ENCODE results near the gene AHCYL2.

AHCYL2 gene

DNA sequence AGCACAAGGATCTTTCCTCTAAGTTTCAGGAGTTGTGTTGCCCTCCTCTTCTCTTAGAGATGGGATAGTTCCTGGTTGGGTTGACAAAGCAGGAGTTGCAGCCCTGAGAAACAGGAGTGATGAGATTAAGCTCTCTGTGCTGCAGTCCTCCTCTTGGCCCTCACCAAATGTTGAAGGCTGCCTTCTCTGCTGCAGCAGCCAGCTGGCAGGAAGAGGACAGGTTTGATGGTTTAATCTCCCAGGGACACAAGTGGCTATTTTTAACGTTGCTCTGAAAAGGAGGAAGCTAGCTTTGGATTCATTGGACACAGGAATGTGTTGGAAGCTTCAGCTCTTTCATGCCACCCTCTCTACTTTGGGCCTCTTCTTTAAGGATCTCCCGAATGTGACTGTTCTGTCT is 218.8 kb downstream of the AHCYL2 start:
- TF ChIP-seq POLR2AphosphoS5 (IDR thresholded peaks at IDR 0.05; ENCODE audit: low read depth, low read length) = no peak
- TF ChIP-seq FOXP2 (optimal IDR thresholded peaks at IDR 0.05; ENCODE audit: borderline replicate concordance, extremely low read depth, extremely low read length, insufficient read depth) = no peak
- TF ChIP-seq SIN3A (IDR thresholded peaks at IDR 0.05; ENCODE audit: borderline replicate concordance, insufficient read depth, low read length) = no peak
- TF ChIP-seq, protein P1, sequence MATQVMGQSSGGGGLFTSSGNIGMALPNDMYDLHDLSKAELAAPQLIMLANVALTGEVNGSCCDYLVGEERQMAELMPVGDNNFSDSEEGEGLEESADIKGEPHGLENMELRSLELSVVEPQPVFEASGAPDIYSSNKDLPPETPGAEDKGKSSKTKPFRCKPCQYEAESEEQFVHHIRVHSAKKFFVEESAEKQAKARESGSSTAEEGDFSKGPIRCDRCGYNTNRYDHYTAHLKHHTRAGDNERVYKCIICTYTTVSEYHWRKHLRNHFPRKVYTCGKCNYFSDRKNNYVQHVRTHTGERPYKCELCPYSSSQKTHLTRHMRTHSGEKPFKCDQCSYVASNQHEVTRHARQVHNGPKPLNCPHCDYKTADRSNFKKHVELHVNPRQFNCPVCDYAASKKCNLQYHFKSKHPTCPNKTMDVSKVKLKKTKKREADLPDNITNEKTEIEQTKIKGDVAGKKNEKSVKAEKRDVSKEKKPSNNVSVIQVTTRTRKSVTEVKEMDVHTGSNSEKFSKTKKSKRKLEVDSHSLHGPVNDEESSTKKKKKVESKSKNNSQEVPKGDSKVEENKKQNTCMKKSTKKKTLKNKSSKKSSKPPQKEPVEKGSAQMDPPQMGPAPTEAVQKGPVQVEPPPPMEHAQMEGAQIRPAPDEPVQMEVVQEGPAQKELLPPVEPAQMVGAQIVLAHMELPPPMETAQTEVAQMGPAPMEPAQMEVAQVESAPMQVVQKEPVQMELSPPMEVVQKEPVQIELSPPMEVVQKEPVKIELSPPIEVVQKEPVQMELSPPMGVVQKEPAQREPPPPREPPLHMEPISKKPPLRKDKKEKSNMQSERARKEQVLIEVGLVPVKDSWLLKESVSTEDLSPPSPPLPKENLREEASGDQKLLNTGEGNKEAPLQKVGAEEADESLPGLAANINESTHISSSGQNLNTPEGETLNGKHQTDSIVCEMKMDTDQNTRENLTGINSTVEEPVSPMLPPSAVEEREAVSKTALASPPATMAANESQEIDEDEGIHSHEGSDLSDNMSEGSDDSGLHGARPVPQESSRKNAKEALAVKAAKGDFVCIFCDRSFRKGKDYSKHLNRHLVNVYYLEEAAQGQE (IDR thresholded peaks at IDR 0.05; ENCODE audit: insufficient read depth in 1 of 2, low read depth in 2 of 2, low read length in 2 of 2) = no peak
- TF ChIP-seq TAF1 (IDR thresholded peaks at IDR 0.05; ENCODE audit: borderline replicate concordance, insufficient read depth, low read length) = no peak

- TF ChIP-seq TAF1 (IDR thresholded peaks at IDR 0.05; ENCODE audit: borderline replicate concordance, insufficient read depth, low read length) = no peak
- TF ChIP-seq SIN3A (IDR thresholded peaks at IDR 0.05; ENCODE audit: borderline replicate concordance, insufficient read depth, low read length) = no peak
- no peak for TF ChIP-seq POLR2AphosphoS5 (IDR thresholded peaks at IDR 0.05; ENCODE audit: low read depth, low read length)
- no peak for TF ChIP-seq FOXP2 (optimal IDR thresholded peaks at IDR 0.05; ENCODE audit: borderline replicate concordance, extremely low read depth, extremely low read length, insufficient read depth)
- TF ChIP-seq, protein P1 (IDR thresholded peaks at IDR 0.05; ENCODE audit: insufficient read depth in 1 of 2, low read depth in 2 of 2, low read length in 2 of 2) = no peak
Measured at GRCh38 chr7:129450295-129450694, 225.5 kb downstream of the AHCYL2 start.

GRCh38 chr7:129452589-129453231 is 227.9 kb downstream of the AHCYL2 start:
- no peak for TF ChIP-seq FOXP2 (optimal IDR thresholded peaks at IDR 0.05; ENCODE audit: borderline replicate concordance, extremely low read depth, extremely low read length, insufficient read depth)
- no peak for TF ChIP-seq TAF1 (IDR thresholded peaks at IDR 0.05; ENCODE audit: borderline replicate concordance, insufficient read depth, low read length)
- TF ChIP-seq POLR2AphosphoS5 (IDR thresholded peaks at IDR 0.05; ENCODE audit: low read depth, low read length) = no peak
- TF ChIP-seq, protein P1 (IDR thresholded peaks at IDR 0.05; ENCODE audit: insufficient read depth in 1 of 2, low read depth in 2 of 2, low read length in 2 of 2) = no peak
- no peak for TF ChIP-seq SIN3A (IDR thresholded peaks at IDR 0.05; ENCODE audit: borderline replicate concordance, insufficient read depth, low read length)

DNA sequence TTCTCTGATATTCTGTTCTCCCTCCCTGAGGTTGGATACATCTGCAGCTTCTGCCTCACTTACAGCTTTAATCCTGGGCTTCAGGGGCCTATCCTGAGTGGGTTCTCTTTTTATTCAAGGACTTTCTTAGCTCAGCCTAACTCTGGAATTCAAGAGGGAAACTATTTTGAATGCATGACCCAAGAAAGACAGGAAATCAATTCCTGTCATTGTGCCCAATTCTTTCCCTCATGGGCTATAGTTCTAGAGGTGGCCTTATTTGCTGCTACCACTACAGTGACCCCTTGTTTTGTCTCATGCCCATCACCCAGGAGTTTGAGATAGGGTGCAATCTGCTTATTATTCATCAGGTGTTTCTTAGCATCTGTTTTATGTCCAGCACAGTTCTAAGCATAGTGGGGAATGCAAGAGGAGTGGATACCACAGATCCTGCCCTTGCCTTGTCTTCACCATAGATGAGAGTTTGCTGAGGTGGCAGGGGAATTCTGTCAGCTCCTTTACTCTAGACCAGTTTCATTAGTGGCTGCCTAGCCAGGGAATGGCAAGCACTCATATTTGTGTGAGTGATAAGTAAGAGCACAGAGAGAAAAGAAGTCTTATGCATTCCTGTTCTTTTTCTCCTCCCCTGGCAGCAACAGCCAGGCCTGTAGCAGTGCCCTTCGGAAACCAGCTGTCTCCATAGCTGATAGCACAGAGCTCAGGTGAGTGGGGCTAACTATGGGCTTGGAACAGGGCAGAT is 228.8 kb downstream of the AHCYL2 start:
- TF ChIP-seq SIN3A (IDR thresholded peaks at IDR 0.05; ENCODE audit: borderline replicate concordance, insufficient read depth, low read length) (no peak), FOXP2 (optimal IDR thresholded peaks at IDR 0.05; ENCODE audit: borderline replicate concordance, extremely low read depth, extremely low read length, insufficient read depth) (no peak), POLR2AphosphoS5 (IDR thresholded peaks at IDR 0.05; ENCODE audit: low read depth, low read length) (no peak), TAF1 (IDR thresholded peaks at IDR 0.05; ENCODE audit: borderline replicate concordance, insufficient read depth, low read length) (no peak)
- TF ChIP-seq, protein P1 (IDR thresholded peaks at IDR 0.05; ENCODE audit: insufficient read depth in 1 of 2, low read depth in 2 of 2, low read length in 2 of 2) = no peak

Data from PFSK-1 (cell line).